HG02884 (cell line): ENCODE data around the gene HNRNPA2B1.
"Not testable (repeated sequence)": the region's sequence is repeated elsewhere in the genome, so short reads cannot be mapped to it uniquely, and the experiment has no call there.

Source experiments
- ATAC-seq: cut with Tn5 transposase; IDR thresholded peaks from one replicate; pipeline ENCODE4 v1.9.1; 2021; ENCODE audit warnings: mild to moderate bottlenecking, moderate library complexity; ENCODE audit not compliant: unreplicated experiment

The HNRNPA2B1 gene

DNA sequence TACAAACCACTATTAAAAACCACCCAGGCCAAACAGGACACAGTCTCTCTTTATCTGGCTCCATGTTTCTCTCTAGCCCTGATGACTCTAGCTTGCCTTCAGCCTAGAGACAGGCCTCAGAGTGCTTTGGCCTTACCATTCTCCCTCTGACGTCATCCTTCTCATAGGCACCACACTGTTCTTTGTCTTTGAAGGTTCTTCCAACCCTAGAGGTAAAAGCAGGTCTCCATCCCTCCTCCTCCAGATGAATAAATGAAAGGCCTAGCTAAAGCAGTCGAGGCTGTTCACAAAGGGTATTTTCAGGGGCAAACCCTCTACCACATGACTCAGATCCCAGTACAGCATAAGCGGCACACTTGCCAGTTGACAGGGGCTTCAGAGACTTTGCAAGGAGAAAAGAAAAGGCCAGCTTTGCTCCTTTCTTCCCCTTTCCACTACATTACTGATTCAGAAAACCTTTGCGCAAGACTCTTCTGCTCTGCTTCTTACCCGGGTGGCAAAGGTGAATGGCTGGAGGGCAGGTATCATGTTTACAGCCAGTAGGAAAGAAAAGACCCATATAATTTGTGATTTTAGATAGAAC is 33.8 kb downstream of the HNRNPA2B1 start:
- ATAC-seq: no peak

DNA sequence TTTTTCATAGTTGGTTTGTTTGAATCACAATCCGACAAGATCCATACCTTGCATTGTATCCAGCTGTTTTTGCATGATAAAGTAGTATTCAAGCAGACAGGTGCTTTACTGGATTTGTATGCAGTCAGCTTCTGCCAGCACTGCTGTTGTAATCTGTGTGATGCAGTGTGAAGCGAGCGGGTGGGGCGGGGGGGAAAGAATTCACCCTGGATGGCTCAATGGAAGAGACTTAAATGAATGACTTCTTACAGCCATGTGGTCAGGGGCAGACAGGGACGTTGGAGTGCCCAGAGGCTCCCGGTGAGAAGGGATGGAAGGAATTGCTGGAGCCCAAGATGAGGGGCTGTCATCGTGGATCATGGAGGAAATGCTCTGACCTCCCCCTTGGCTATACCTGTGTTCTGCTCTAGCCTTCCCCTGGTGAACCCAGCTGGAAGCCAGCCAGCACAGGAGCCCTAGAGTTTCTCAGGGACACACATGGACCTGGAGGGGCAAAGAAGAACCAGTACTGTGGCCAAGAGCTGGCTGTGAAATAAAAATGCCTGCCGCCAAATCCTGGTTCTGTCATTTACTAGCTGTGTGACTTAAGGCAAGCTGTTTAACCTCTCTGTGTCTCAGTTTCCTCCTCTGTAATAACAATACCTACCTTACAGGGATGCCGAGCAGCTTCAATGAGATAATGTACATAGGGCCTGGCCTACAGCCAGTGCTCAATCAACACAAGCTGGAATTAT is 34.4 kb downstream of the HNRNPA2B1 start:
- no peak for ATAC-seq

DNA sequence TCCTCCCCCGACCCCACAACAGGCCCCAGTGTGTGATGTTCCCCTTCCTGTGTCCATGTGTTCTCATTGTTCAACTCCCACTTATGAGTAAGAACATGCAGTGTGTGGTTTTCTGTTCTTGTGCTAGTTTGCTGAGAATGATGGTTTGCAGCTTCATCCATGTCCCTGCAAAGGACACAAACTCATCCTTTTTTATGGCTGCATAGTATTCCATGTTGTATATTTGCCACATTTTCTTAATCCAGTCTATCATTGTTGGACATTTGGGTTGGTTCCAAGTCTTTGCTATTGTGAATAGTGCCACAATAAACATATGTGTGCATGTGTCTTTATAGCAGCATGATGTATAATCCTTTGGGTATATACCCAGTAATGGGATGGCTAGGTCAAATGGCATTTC is 36.7 kb downstream of the HNRNPA2B1 start:
- ATAC-seq: not testable (repeated sequence)

- no peak for ATAC-seq
Observed at GRCh38 chr7:26162431-26162830, 38.1 kb downstream of the HNRNPA2B1 start.

- ATAC-seq: no peak
Observed at GRCh38 chr7:26160896-26161295, 39.6 kb downstream of the HNRNPA2B1 start.

GRCh38 chr7:26159243-26159642 is 41.3 kb downstream of the HNRNPA2B1 start:
- ATAC-seq: no peak

GRCh38 chr7:26157520-26158105 is 42.9 kb downstream of the HNRNPA2B1 start:
- no peak for ATAC-seq

DNA sequence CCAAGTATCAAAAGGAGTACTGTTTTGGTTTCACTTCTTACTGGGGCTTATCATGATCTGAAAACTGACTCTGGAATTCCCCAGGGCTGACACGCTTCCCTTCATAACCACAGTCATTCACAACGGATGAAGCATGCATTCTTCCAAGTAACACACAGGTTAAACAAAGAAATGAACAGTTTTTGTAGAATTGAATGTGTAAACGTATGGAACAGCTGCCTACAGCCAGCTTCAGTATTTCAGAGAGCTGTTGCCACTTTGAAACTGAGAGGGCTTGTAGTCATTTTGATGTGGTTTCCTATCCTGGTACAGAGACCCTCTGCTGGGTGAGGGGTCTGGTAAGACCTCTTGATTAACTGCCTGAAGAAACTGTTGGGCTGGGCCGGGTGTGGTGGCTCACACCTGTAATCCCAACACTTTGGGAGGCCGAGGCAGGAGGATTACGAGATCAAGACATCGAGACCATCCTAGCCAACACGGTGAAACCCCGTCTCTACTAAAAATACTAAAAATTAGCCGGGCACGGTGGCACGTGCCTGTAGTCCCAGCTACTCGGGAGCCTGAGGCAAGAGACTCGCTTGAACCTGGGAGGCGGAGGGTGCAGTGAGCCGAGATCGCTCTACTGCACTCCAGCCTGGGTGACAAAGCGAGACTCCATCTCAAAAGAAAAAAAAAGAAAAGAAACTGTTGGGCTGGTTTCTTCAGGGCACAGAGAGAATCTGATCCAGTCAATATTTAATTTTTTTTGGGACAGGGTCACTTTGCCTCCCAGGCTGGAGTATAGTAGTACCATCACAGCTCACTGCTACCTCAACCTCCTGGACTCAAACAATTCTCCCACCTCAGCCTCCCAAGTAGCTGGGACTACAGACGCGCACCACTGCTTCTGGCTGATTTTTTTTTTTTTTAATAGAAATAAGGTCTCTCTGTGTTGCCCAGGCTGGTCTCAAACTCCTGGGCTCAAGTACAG is 43.8 kb downstream of the HNRNPA2B1 start:
- ATAC-seq: no peak

DNA sequence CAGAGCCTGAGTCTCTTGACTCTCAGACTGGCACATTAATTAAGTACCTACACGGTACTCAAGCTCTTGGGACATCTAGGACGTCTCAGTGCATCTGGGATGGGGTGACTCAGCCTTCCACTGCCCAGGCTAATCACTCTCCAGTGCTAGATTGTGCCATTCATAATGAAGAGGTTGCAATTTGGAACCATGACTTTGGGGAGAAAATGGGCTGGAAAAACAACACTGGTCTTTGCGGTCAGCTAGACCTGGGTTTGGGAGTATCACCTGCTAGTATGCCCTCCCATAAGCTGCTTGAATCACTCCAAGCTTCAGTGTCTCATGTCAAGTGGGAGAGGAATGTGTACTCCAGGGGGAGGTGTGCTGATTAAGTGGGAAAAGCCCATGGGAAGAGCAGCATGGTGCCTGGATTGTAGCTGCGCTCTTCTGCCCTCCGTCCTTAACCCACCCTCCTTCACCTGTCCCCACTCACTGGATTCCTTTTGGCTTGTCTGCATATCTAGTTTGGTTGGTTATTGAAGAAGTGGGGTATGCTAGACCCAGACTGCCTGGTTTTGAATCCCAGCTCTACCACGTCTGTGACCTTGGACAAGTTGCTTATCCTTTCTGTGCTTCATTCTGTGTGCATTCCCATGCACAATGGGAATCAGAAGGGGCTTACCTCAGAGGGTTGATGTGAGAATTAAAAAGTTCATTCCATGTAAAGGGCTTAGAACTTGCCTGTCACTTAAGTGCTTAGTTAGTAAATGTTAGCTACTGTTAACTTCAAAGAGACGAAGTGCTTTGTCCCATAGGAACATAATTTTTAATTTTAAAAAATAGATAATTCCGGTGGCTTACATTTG is 44.8 kb downstream of the HNRNPA2B1 start:
- no peak for ATAC-seq

DNA sequence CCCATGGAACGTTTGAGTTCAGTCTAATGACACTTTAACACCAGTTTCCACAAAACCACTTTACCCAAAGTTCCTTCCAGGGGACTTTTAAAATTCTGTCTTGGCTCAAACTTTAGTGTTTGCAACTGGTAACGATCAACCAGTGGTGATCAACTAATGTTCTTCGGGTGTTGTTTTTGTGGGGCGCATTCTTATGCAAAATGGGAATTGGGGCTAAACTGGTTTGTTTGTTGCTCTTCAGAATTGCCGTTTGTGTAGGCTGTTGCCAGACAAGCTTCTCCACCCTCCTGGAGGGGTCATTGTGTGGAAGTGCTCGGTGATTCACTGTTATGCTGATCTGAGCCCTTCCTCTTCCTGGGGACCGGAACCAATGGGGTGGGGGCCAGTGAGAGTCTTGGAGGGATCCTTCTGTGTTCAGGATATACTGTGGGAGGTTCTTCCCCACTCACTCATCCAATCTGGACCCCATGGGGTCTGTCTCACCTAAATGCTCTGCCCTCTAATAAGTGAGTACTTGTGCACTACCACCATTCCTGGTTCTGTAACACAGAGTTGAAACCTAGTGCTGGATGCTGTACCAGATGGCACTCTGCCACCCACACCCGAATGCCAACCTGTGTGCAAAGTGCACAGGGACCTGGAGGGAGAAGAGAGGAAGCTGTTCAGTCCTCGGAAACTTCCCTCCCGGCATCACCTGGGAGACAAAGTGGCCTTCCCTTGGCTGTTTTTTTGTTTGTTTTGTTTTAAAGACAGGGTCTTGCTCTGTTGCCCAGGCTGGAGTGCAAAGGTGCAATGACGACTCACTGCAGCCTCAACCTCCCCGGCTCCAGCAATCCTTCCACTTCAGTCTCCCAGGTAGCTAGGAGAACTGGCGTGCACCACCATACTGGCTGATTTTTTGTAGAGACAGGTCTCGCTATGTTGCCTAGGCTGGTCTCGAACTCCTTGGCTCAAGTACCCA is 46.4 kb downstream of the HNRNPA2B1 start:
- no peak for ATAC-seq

- ATAC-seq: no peak
Observed at GRCh38 chr7:26153241-26153822, 47.2 kb downstream of the HNRNPA2B1 start.

- ATAC-seq: peak; percentile 20
Observed at GRCh38 chr7:26152782-26153240, 47.7 kb downstream of the HNRNPA2B1 start.

- peak; percentile 62 for ATAC-seq
Observed at GRCh38 chr7:26151953-26152781, 48.4 kb downstream of the HNRNPA2B1 start, which contains the start of gene NFE2L3. TSS of gene NFE2L3 (plus strand) at chr7:26152198. CDS start at chr7:26152499, 301 bp downstream.

DNA sequence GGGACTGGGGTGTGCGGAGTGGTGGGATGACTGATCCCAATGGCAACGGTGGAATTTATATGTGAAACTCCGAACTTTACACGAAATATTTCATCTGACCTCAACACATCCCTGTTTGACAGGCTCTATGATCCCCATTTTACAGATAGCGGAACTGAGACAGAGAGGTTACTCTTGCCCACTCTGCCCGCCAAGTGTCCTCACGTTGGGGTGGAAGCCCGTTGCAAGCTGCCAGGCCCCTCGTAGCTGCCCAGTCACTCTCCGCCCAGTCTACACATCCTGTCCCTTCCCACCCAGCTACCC is 48.9 kb downstream of the HNRNPA2B1 start:
- ATAC-seq: no peak

GRCh38 chr7:26151096-26151495 is 49.5 kb downstream of the HNRNPA2B1 start:
- no peak for ATAC-seq

- ATAC-seq: no peak
Observed at GRCh38 chr7:26149391-26149977, 51.1 kb downstream of the HNRNPA2B1 start.

DNA sequence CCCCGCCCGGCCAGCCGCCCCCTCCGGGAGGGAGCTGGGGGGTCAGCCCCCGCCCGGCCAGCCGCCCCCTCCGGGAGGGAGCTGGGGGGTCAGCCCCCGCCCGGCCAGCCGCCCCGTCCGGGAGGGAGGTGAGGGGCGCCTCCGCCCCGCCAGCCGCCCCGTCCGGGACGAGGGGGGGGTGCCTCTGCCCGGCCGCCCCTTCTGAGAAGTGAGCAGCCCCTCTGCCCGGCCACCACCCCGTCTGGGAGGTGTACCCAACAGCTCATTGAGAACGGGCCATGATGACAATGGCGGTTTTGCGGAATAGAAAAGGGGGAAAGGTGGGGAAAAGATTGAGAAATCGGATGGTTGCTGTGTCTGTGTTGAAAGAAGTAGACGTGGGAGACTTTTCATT is 52.2 kb downstream of the HNRNPA2B1 start:
- ATAC-seq: not testable (repeated sequence)
